IMR-90 (cell line): ENCODE data around the gene SBF2. TPM values are rescaled to one million over a fixed set of nuclear protein-coding genes. Genes with fewer than 3 reads are reported as not detected.

Experiments used
- ATAC-seq: fragments of 200-7000 bp; cut with Tn5 transposase; 2 replicates; pipeline ENCODE4 v1.9.1; 2020; ENCODE audit warnings: low read depth, mild to moderate bottlenecking, moderate library complexity
- BruUV-seq: library from RNA; stranded (reverse); fragments of 400-500 nt; replicated peaks from 2 replicates; lab custom pipeline; 2021; lab: Mats Ljungman, UMichigan
- CTCF ChIA-PET: fragments of 300-600 bp; formaldehyde crosslinking; extraction: SDS; loops from one replicate; lab custom pipeline; 2021; ENCODE audit warnings: antibody characterized with exemption; lab: Yijun Ruan, JAX
- POLR2A ChIA-PET: fragments of 300-600 bp; sonication (Branson Sonifier 250); formaldehyde crosslinking; loops from one replicate; lab custom pipeline; 2022; ENCODE audit warnings: antibody characterized with exemption; ENCODE audit not compliant: unreplicated experiment; lab: Charles Lee
- DNase-seq: peaks from one replicate; pipeline ENCODE4 v3.0.0; 2013
- H2AFZ ChIP-seq: replicated peaks from 2 replicates; pipeline ENCODE3; 2013; ENCODE audit warnings: low read length, mild to moderate bottlenecking; ENCODE audit not compliant: poor library complexity
- H2AK5ac ChIP-seq: 2 replicates; pipeline ENCODE4 v1.6.1; 2013; ENCODE audit warnings: low read depth, low read length, inconsistent platforms
- H2AK9ac ChIP-seq: replicated peaks from 2 replicates; pipeline ENCODE3; 2013; ENCODE audit warnings: mild to moderate bottlenecking, low read depth, low read length, moderate library complexity; ENCODE audit not compliant: poor library complexity
- H2BK120ac ChIP-seq: 2 replicates; pipeline ENCODE4 v1.6.1; 2013; ENCODE audit warnings: low read depth, low read length, inconsistent platforms
- H2BK15ac ChIP-seq: 3 replicates; pipeline ENCODE4 v1.6.1; 2013; ENCODE audit warnings: low read depth, low read length, inconsistent platforms
- H2BK20ac ChIP-seq: 2 replicates; pipeline ENCODE4 v1.6.1; 2013; ENCODE audit warnings: low read depth, mild to moderate bottlenecking, inconsistent platforms, low read length, moderate library complexity
- H2BK5ac ChIP-seq: 2 replicates; pipeline ENCODE4 v1.6.1; 2013; ENCODE audit warnings: mild to moderate bottlenecking, low read depth, low read length, inconsistent platforms; ENCODE audit not compliant: poor library complexity, severe bottlenecking
- H3K14ac ChIP-seq: replicated peaks from 2 replicates; pipeline ENCODE4 v1.6.1; 2013; ENCODE audit warnings: low read depth, low read length, inconsistent platforms
- H3K18ac ChIP-seq: 2 replicates; pipeline ENCODE4 v1.6.1; 2013; ENCODE audit warnings: low read depth, low read length, control low read depth
- H3K23ac ChIP-seq: 2 replicates; pipeline ENCODE4 v1.6.1; 2013; ENCODE audit warnings: low read depth, low read length, inconsistent platforms
- H3K27ac ChIP-seq: 2 replicates; pipeline ENCODE4 v1.5.1; 2013; ENCODE audit warnings: mild to moderate bottlenecking, control low read depth, low read length; ENCODE audit not compliant: insufficient read depth
- H3K27me3 ChIP-seq: 2 replicates; pipeline ENCODE4 v1.6.1; 2013; ENCODE audit warnings: low read length; ENCODE audit not compliant: control insufficient read depth, insufficient read depth
- H3K36me3 ChIP-seq: 2 replicates; pipeline ENCODE4 v1.6.1; 2013; ENCODE audit warnings: low read length, mixed read lengths; ENCODE audit not compliant: control insufficient read depth, insufficient read depth
- H3K4ac ChIP-seq: 2 replicates; pipeline ENCODE4 v1.6.1; 2013; ENCODE audit warnings: low read depth, low read length, inconsistent platforms
- H3K4me1 ChIP-seq: 2 replicates; pipeline ENCODE4 v1.6.1; 2013; ENCODE audit warnings: low read length, mixed read lengths; ENCODE audit not compliant: control insufficient read depth, insufficient read depth
- H3K4me2 ChIP-seq: 2 replicates; pipeline ENCODE4 v1.6.1; 2013; ENCODE audit warnings: low read depth, mild to moderate bottlenecking, control low read depth, low read length, moderate library complexity
- H3K4me3 ChIP-seq: 2 replicates; pipeline ENCODE4 v1.5.1; 2013; ENCODE audit warnings: low read depth, mild to moderate bottlenecking, control low read depth, low read length, moderate library complexity; ENCODE audit not compliant: insufficient read depth
- H3K56ac ChIP-seq: 2 replicates; pipeline ENCODE4 v1.6.1; 2013; ENCODE audit warnings: low read length, inconsistent platforms; ENCODE audit not compliant: insufficient read depth; ENCODE audit errors: extremely low read depth
- H3K79me1 ChIP-seq, 2 experiments: 2 replicates each; pipeline ENCODE4 v1.6.1; 2013; ENCODE audit warnings: low read length in 2 of 2, inconsistent platforms in 1 of 2, low read depth in 1 of 2
- H3K9ac ChIP-seq: 2 replicates; pipeline ENCODE4 v1.6.1; 2013; ENCODE audit warnings: low read depth, low read length, control low read depth
- H3K9me1 ChIP-seq: 2 replicates; pipeline ENCODE4 v1.6.1; 2013; ENCODE audit warnings: low read length, inconsistent platforms; ENCODE audit not compliant: insufficient read depth
- H3K9me3 ChIP-seq: 2 replicates; pipeline ENCODE4 v1.6.1; 2013; ENCODE audit warnings: low read length; ENCODE audit not compliant: control insufficient read depth, insufficient read depth
- H4K20me1 ChIP-seq: 2 replicates; pipeline ENCODE4 v1.6.1; 2013; ENCODE audit warnings: low read length, inconsistent platforms; ENCODE audit not compliant: insufficient read depth
- H4K5ac ChIP-seq: 2 replicates; pipeline ENCODE4 v1.6.1; 2013; ENCODE audit warnings: mild to moderate bottlenecking, low read depth, low read length, control low read depth
- H4K8ac ChIP-seq, 2 experiments: 2 replicates each; pipeline ENCODE4 v1.6.1; 2013; ENCODE audit warnings: low read depth in 2 of 2, low read length in 2 of 2, control low read depth in 1 of 2, inconsistent platforms in 1 of 2
- H4K91ac ChIP-seq: 2 replicates; pipeline ENCODE4 v1.6.1; 2013; ENCODE audit warnings: low read depth, low read length, inconsistent platforms; ENCODE audit not compliant: insufficient read depth
- BHLHE40 ChIP-seq: fragments of 150-350 bp; IDR thresholded peaks from 2 replicates; pipeline ENCODE4 v1.6.1; 2016; ENCODE audit warnings: mild to moderate bottlenecking, low read depth, low read length
- CEBPB ChIP-seq: IDR thresholded peaks from 2 replicates; pipeline ENCODE4 v1.6.1; 2012; ENCODE audit warnings: low read depth, low read length, improper control_type of control experiment
- CHD1 ChIP-seq: IDR thresholded peaks from 2 replicates; pipeline ENCODE4 v1.6.1; 2012; ENCODE audit warnings: low read depth, low read length, improper control_type of control experiment
- MAFK ChIP-seq: IDR thresholded peaks from 2 replicates; pipeline ENCODE4 v1.6.1; 2012; ENCODE audit warnings: low read depth, low read length, improper control_type of control experiment
- MAZ ChIP-seq: IDR thresholded peaks from 2 replicates; pipeline ENCODE4 v1.6.1; 2012; ENCODE audit warnings: low read depth, mild to moderate bottlenecking, low read length, improper control_type of control experiment, moderate library complexity, borderline replicate concordance
- NFE2L2 ChIP-seq: fragments of 150-350 bp; IDR thresholded peaks from 2 replicates; pipeline ENCODE4 v1.6.1; 2016; ENCODE audit warnings: low read depth, mild to moderate bottlenecking, low read length
- POLR2A ChIP-seq: IDR thresholded peaks from 2 replicates; pipeline ENCODE4 v1.6.1; 2012; ENCODE audit warnings: mild to moderate bottlenecking, low read depth, low read length
- RAD21 ChIP-seq: IDR thresholded peaks from 2 replicates; pipeline ENCODE4 v1.6.1; 2012; ENCODE audit warnings: low read length, improper control_type of control experiment
- RCOR1 ChIP-seq: IDR thresholded peaks from 2 replicates; pipeline ENCODE4 v1.6.1; 2012; ENCODE audit warnings: mild to moderate bottlenecking, low read length, improper control_type of control experiment; ENCODE audit not compliant: insufficient replicate concordance
- RFX5 ChIP-seq: IDR thresholded peaks from 2 replicates; pipeline ENCODE4 v1.8.0; 2012; ENCODE audit warnings: low read depth, mild to moderate bottlenecking, low read length, moderate library complexity
- SMC3 ChIP-seq: fragments of 150-350 bp; IDR thresholded peaks from 2 replicates; pipeline ENCODE4 v1.6.1; 2016; ENCODE audit warnings: low read depth, mild to moderate bottlenecking, antibody characterized with exemption, low read length, moderate library complexity
- WGBS, 2 experiments: methylation state at CpG; one replicate each; pipeline versions ENCODE4 v1.1.5 to v1.1.7; 2013; ENCODE audit warnings: missing lambda C conversion rate in 2 of 2; ENCODE audit not compliant: insufficient read length in 1 of 2; ENCODE audit errors: extremely low coverage in 2 of 2; 5-methylcytosine and 5-hydroxymethylcytosine counted together
- dilution Hi-C: fragments of 300-500 bp; cut with HindIII; formaldehyde crosslinking; loops from one replicate; pipeline ENCODE4 v1.14.3; 2018; ENCODE audit warnings: low sequenced_read_pairs; ENCODE audit not compliant: unreplicated experiment
- in situ Hi-C: fragments of 300-500 bp; cut with MboI; formaldehyde crosslinking; loops from 3 replicates; pipeline ENCODE4 v1.14.3; 2019; ENCODE audit warnings: low sequenced_read_pairs, inconsistent platforms, mixed read lengths
- intact Hi-C: fragments of 100-400 bp; cut with micrococcal nuclease; formaldehyde crosslinking; loops from 2 replicates; pipeline ENCODE4 v1.10.0; 2022
- polyA plus RNA-seq, 3 experiments: library from polyadenylated mRNA; depleted of rRNA; stranded (reverse); fragments of >200 nt; gene quantifications; 2 replicates each; pipeline ENCODE4 v1.2.3, GENCODE V29; 2012; ENCODE audit warnings: low replicate concordance in 1 of 3
- total RNA-seq: library from RNA; depleted of rRNA; stranded (reverse); fragments of >200 nt; gene quantifications from 2 replicates; pipeline ENCODE4 v1.2.3, GENCODE V29; 2012
- TF ChIP-seq, protein P1 (sequence below): fragments of 150-350 bp; IDR thresholded peaks from 2 replicates; pipeline ENCODE4 v1.6.1; 2016; ENCODE audit warnings: low read depth, mild to moderate bottlenecking, low read length, moderate library complexity, borderline replicate concordance
- TF ChIP-seq, protein P2 (sequence below): conservative IDR thresholded peaks from 2 replicates; pipeline ENCODE4 v1.5.1; 2012; ENCODE audit warnings: mild to moderate bottlenecking, low read depth, low read length, improper control_type of control experiment
- TF ChIP-seq, protein P3 (sequence below): fragments of 150-350 bp; IDR thresholded peaks from 2 replicates; pipeline ENCODE4 v1.6.1; 2017; ENCODE audit warnings: mild to moderate bottlenecking, antibody characterized with exemption, low read length, low read depth

SBF2 gene
- total and polyA plus RNA-seq, 2 of the 4 experiments (the other 2 are of a cell fraction), result 23.8 to 51.8 TPM

DNA sequence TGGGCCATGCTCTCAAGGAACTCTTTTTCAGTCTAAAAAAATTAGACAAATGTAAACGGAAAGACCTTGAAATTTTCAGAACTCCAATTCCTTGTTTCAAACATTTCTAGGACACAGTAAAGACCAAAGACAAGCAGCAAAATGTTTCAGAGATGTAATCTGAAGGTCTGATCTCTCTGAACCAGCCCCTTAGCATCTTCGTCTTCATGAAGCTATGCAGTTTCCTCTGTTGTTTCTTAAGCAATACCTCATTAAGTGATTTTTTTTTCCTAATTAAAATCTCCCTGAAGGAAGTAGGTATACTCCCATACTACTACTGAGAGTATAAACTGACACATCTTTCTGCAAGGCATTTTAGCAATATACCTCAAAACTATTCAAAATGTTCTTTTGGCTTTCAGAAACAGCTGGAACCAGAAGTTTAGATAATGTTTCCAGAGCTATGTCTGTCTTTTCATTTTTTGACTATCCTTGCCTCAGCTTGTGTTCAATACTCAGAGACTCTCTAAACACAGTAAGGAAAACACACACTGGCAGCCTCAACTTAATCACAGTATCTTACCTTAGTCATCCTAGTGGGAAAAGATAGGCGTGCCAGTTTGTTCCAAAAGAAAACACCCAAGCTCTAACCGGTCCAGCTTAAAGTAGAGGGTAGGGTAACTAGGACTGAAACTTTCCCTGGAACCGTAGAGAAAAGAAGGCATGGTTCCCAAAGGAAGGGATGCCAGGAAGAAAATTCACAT, 25.1 kb downstream of the SBF2 start:
- H3K9me1 ChIP-seq, result peaks cover 7% of the 10 kb centered on the region
- in situ Hi-C loops, result no loop called here
- H3K9me3 ChIP-seq, result no peaks in the 10 kb centered on the region
- H3K9ac ChIP-seq, result no peak overlapping the region
- H2AK5ac ChIP-seq, result 0 out of 2 replicates have a peak overlapping the region, but pooled peaks have one; percentile 25
- H2BK5ac ChIP-seq, result peak overlapping the region; percentile 18
- no peak overlapping the region for H3K4ac ChIP-seq
- H4K8ac ChIP-seq, result peak overlapping the region in 1 of 2 experiments; percentile 26; a peak in 2 of 4 replicates
- peaks cover 23 to 74% of the 10 kb centered on the region in 2 experiments for H3K79me1 ChIP-seq
- no peak overlapping the region for H4K91ac ChIP-seq
- peak; percentile 61 for ATAC-seq
- H3K4me1 ChIP-seq, result peaks cover 11% of the 10 kb centered on the region
- no peak overlapping the region; the same call in 1 of the 2 replicates for H3K14ac ChIP-seq
- H2BK20ac ChIP-seq, result no peak overlapping the region; the same call in 1 of the 2 replicates
- H4K5ac ChIP-seq, result no peak overlapping the region
- no peak overlapping the region for H3K18ac ChIP-seq
- no peak overlapping the region for H2BK120ac ChIP-seq
- peak; percentile 53 for DNase-seq
- H2AFZ ChIP-seq, result no peak overlapping the region
- no peaks in the 10 kb centered on the region; the same call in 1 of the 2 replicates for H4K20me1 ChIP-seq
- BruUV-seq, result no TSS peak
- dilution Hi-C loops, result no loop called here
- no peaks in the 10 kb centered on the region for H3K27me3 ChIP-seq
- intact Hi-C loops, result no loop called here
- H3K4me3 ChIP-seq, result no peak overlapping the region
- H3K56ac ChIP-seq, result no peak overlapping the region
- ChIA-PET CTCF (interaction anchor here (0.8 kb wide), 3 partner anchors 9 to 314 kb away, joined by 3 read pairs; no protein-coding TSS in a partner anchor), POLR2A (interaction anchor here (0.5 to 0.9 kb wide), 3 partner anchors 36 to 1354 kb away, joined by 3 to 8 read pairs (median 5); partner anchors contain the start of gene ADM)
- whole genome bisulfite sequencing, 2 experiments, result no CpG with 5 or more reads among the region's 5 CpGs
- no peak overlapping the region; the same call in 1 of the 2 replicates for H3K4me2 ChIP-seq
- H3K27ac ChIP-seq, result no peak overlapping the region
- H3K36me3 ChIP-seq, result no peaks in the 10 kb centered on the region
- H2AK9ac ChIP-seq, result no peak overlapping the region
- peak overlapping the region; percentile 62; the same call in 1 of the 2 replicates for H3K23ac ChIP-seq
- H2BK15ac ChIP-seq, result peak overlapping the region; percentile 53; the same call in 1 of the 3 replicates
- no peak for TF ChIP-seq BHLHE40
- no peak for TF ChIP-seq RFX5
- TF ChIP-seq POLR2A, result no peak
- TF ChIP-seq, protein P1, sequence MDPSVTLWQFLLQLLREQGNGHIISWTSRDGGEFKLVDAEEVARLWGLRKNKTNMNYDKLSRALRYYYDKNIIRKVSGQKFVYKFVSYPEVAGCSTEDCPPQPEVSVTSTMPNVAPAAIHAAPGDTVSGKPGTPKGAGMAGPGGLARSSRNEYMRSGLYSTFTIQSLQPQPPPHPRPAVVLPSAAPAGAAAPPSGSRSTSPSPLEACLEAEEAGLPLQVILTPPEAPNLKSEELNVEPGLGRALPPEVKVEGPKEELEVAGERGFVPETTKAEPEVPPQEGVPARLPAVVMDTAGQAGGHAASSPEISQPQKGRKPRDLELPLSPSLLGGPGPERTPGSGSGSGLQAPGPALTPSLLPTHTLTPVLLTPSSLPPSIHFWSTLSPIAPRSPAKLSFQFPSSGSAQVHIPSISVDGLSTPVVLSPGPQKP, result no peak
- no peak for TF ChIP-seq RCOR1
- TF ChIP-seq RAD21, result no peak
- TF ChIP-seq, protein P2, sequence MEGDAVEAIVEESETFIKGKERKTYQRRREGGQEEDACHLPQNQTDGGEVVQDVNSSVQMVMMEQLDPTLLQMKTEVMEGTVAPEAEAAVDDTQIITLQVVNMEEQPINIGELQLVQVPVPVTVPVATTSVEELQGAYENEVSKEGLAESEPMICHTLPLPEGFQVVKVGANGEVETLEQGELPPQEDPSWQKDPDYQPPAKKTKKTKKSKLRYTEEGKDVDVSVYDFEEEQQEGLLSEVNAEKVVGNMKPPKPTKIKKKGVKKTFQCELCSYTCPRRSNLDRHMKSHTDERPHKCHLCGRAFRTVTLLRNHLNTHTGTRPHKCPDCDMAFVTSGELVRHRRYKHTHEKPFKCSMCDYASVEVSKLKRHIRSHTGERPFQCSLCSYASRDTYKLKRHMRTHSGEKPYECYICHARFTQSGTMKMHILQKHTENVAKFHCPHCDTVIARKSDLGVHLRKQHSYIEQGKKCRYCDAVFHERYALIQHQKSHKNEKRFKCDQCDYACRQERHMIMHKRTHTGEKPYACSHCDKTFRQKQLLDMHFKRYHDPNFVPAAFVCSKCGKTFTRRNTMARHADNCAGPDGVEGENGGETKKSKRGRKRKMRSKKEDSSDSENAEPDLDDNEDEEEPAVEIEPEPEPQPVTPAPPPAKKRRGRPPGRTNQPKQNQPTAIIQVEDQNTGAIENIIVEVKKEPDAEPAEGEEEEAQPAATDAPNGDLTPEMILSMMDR, result no peak
- TF ChIP-seq SMC3, result no peak
- no peak for TF ChIP-seq CHD1
- no peak for TF ChIP-seq MAZ
- TF ChIP-seq MAFK, result no peak
- no peak for TF ChIP-seq CEBPB
- no peak for TF ChIP-seq NFE2L2
- TF ChIP-seq, protein P3, sequence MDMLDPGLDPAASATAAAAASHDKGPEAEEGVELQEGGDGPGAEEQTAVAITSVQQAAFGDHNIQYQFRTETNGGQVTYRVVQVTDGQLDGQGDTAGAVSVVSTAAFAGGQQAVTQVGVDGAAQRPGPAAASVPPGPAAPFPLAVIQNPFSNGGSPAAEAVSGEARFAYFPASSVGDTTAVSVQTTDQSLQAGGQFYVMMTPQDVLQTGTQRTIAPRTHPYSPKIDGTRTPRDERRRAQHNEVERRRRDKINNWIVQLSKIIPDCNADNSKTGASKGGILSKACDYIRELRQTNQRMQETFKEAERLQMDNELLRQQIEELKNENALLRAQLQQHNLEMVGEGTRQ, result no peak
